ENCODE measurements around the gene NSG1. TPM values are rescaled to one million over a fixed set of nuclear protein-coding genes. Genes with fewer than 3 reads are reported as not detected.

NSG1 gene
- total RNA-seq, 4 donors from 2014 or later, result 0.15 to 4.8 (median 1.4) TPM

GRCh38 chr4:4388836-4389575 is 2.1 kb downstream of the NSG1 start:
- Histone ChIP-seq H3K4me3 (no peak overlapping the region), H3K27ac (no peak overlapping the region), H3K4me1 (peaks cover 0 to 34% (median 19%) of the 10 kb centered on the region in 3 donors), H3K9me3 (no peaks in the 10 kb centered on the region), H3K36me3 (no peaks in the 10 kb centered on the region), H3K27me3 (peaks cover 100% of the 10 kb centered on the region)
- 40 to 65% methylated on average over 1 to 4 of the region's 18 CpGs for WGBS, 2 donors (ENCODE audit: low coverage in 1 of 2)
- ATAC-seq, result no peak
- no peak for TF ChIP-seq POLR2A (IDR thresholded peaks at IDR 0.05)
- TF ChIP-seq, protein P1, sequence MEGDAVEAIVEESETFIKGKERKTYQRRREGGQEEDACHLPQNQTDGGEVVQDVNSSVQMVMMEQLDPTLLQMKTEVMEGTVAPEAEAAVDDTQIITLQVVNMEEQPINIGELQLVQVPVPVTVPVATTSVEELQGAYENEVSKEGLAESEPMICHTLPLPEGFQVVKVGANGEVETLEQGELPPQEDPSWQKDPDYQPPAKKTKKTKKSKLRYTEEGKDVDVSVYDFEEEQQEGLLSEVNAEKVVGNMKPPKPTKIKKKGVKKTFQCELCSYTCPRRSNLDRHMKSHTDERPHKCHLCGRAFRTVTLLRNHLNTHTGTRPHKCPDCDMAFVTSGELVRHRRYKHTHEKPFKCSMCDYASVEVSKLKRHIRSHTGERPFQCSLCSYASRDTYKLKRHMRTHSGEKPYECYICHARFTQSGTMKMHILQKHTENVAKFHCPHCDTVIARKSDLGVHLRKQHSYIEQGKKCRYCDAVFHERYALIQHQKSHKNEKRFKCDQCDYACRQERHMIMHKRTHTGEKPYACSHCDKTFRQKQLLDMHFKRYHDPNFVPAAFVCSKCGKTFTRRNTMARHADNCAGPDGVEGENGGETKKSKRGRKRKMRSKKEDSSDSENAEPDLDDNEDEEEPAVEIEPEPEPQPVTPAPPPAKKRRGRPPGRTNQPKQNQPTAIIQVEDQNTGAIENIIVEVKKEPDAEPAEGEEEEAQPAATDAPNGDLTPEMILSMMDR (IDR thresholded peaks at IDR 0.05), result no peak
- no peak for TF ChIP-seq POLR2AphosphoS5 (IDR thresholded peaks at IDR 0.05)
- TF ChIP-seq EP300 (IDR thresholded peaks at IDR 0.05), result no peak

GRCh38 chr4:4390046-4390445 is 3.1 kb downstream of the NSG1 start:
- no peaks in the 10 kb centered on the region for H3K36me3 ChIP-seq
- no peak for ATAC-seq
- H3K4me3 ChIP-seq, result no peak overlapping the region
- H3K27me3 ChIP-seq, result peaks cover 100% of the 10 kb centered on the region
- no peaks in the 10 kb centered on the region for H3K9me3 ChIP-seq
- WGBS, 2 donors (ENCODE audit: low coverage in 1 of 2), result 20 to 60% methylated on average over 1 of the region's 7 CpGs
- peaks cover 0 to 34% (median 19%) of the 10 kb centered on the region in 3 donors for H3K4me1 ChIP-seq
- TF ChIP-seq POLR2AphosphoS5 (IDR thresholded peaks at IDR 0.05) (no peak), POLR2A (IDR thresholded peaks at IDR 0.05) (no peak), EP300 (IDR thresholded peaks at IDR 0.05) (no peak)
- TF ChIP-seq, protein P1 (IDR thresholded peaks at IDR 0.05), result no peak
- no peak overlapping the region for H3K27ac ChIP-seq

DNA sequence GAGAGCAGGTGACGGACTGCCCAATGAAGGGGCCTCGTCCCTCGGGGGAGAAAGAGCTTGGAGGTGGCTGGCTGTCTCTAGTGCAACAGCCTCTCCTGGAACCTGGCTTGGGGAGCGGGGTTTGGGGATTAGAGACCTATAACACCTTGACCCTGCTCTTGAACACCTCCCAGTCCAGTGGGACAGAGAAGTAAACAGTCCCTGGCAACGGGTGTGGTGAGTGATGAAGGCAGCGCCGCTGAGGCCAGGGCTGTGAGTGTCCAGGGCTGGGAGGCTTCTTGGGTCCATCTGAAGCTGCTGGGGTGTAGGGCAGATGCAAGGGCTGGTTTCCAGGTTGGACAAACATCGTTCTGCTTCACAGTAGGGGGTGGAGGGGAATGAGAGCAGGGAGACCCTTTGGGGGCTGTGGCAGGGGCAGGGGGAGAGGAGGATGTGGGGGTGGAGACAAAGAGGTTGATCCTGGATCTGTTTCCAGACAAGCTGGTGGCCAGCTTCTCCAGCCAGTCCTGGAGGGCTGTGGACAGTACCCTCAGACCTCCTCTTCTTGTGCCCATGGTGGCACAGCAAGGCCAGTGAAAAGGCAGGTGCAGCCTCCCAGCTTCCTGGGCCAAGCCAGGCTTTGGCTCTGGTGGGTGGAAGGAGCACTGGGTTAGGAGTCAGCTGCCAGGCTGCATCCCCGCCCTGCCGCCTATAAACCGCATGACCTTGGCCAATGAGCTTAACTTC is 3.8 kb downstream of the NSG1 start:
- peaks cover 100% of the 10 kb centered on the region for H3K27me3 ChIP-seq
- no peaks in the 10 kb centered on the region for H3K36me3 ChIP-seq
- H3K9me3 ChIP-seq, result no peaks in the 10 kb centered on the region
- no peak for ATAC-seq
- WGBS, 2 donors (ENCODE audit: low coverage in 1 of 2), result 82% methylated on average over 5 of the region's 11 CpGs; no CpG with 5 or more reads in 1 of the 2 donors
- no peak overlapping the region for H3K4me3 ChIP-seq
- no peak overlapping the region for H3K27ac ChIP-seq
- TF ChIP-seq, protein P1 (IDR thresholded peaks at IDR 0.05), result no peak
- TF ChIP-seq EP300 (IDR thresholded peaks at IDR 0.05), result no peak
- TF ChIP-seq POLR2A (IDR thresholded peaks at IDR 0.05), result no peak
- TF ChIP-seq POLR2AphosphoS5 (IDR thresholded peaks at IDR 0.05), result no peak
- H3K4me1 ChIP-seq, result peaks cover 0 to 32% (median 19%) of the 10 kb centered on the region in 3 donors

GRCh38 chr4:4391866-4392265 is 5.0 kb downstream of the NSG1 start:
- Histone ChIP-seq H3K9me3 (no peaks in the 10 kb centered on the region), H3K4me1 (peaks cover 0 to 20% (median 11%) of the 10 kb centered on the region in 3 donors), H3K27me3 (peaks cover 100% of the 10 kb centered on the region), H3K27ac (no peak overlapping the region), H3K4me3 (no peak overlapping the region), H3K36me3 (no peaks in the 10 kb centered on the region)
- TF ChIP-seq POLR2A (IDR thresholded peaks at IDR 0.05) (no peak), EP300 (IDR thresholded peaks at IDR 0.05) (no peak), POLR2AphosphoS5 (IDR thresholded peaks at IDR 0.05) (no peak)
- TF ChIP-seq, protein P1 (IDR thresholded peaks at IDR 0.05), result no peak
- WGBS, 2 donors (ENCODE audit: low coverage in 1 of 2), result 56 to 70% methylated on average over 2 of the region's 4 CpGs
- no peak for ATAC-seq

All from gastroesophageal sphincter (tissue), 4 donors.